Hippocampal formation (tissue), 2 donors: ENCODE measurements around the gene OVOL1.

Experiments used
- DNase-seq, 2 donors: peaks; one replicate each; lab custom pipeline; 2025; lab: John Stamatoyannopoulos, UW

Gene OVOL1

GRCh38 chr11:65777821-65778361 is 9.0 kb upstream of the OVOL1 start:
- DNase-seq: no peak

GRCh38 chr11:65778431-65778900 is 8.4 kb upstream of the OVOL1 start:
- DNase-seq: no peak

- DNase-seq: no peak
Measured at GRCh38 chr11:65778901-65779668, 7.8 kb upstream of the OVOL1 start.

GRCh38 chr11:65779669-65779918 is 7.3 kb upstream of the OVOL1 start:
- no peak for DNase-seq

- DNase-seq: peak; percentile 9 to 57
Measured at GRCh38 chr11:65779919-65780769, 6.7 kb upstream of the OVOL1 start.

- DNase-seq: peak; percentile 10 to 44
Measured at GRCh38 chr11:65780770-65781151, 6.1 kb upstream of the OVOL1 start, which contains the start of gene AP5B1. TSS of gene AP5B1 (minus strand) at chr11:65780976. CDS start at chr11:65780591, 385 bp downstream.

GRCh38 chr11:65781152-65781961 is 5.5 kb upstream of the OVOL1 start:
- DNase-seq: no peak

- no peak for DNase-seq
Measured at GRCh38 chr11:65781962-65782815, 4.7 kb upstream of the OVOL1 start.

GRCh38 chr11:65782816-65783228 is 4.0 kb upstream of the OVOL1 start:
- DNase-seq: no peak

GRCh38 chr11:65785319-65786007 is 1.4 kb upstream of the OVOL1 start:
- no peak for DNase-seq

GRCh38 chr11:65786008-65786785 is 666 bp upstream of the OVOL1 start:
- no peak for DNase-seq

GRCh38 chr11:65787649-65788622 is 1.1 kb downstream of the OVOL1 start:
- DNase-seq: no peak

- DNase-seq: no peak
Measured at GRCh38 chr11:65788821-65789220, 2.0 kb downstream of the OVOL1 start.

GRCh38 chr11:65789230-65790103 is 2.6 kb downstream of the OVOL1 start:
- no peak for DNase-seq

- no peak for DNase-seq
Measured at GRCh38 chr11:65790104-65790901, 3.4 kb downstream of the OVOL1 start.

GRCh38 chr11:65790902-65791650 is 4.2 kb downstream of the OVOL1 start:
- DNase-seq: no peak
